ENCODE data around the gene DHRSX. TPM values are rescaled to one million over a fixed set of nuclear protein-coding genes. Genes with fewer than 3 reads are reported as not detected.
"Not testable (repeated sequence)": the region's sequence is repeated elsewhere in the genome, so short reads cannot be mapped to it uniquely, and the experiment has no call there.

DHRSX gene
- polyA plus RNA-seq, 2 of the 4 experiments (the other 2 are of a cell fraction) = 32.1 to 56.3 TPM

- ATAC-seq; H3K9me3 ChIP-seq; H3K4me2 ChIP-seq; FAIRE-seq; H3K4me3 ChIP-seq; CTCF ChIA-PET; H3K27ac ChIP-seq; POLR2A ChIA-PET; DNase-seq (ENCODE audit: low read depth in 1 of 2, low spot score in 1 of 2): not testable (repeated sequence)
- 97% methylated on average over 9 of the region's 9 CpGs for WGBS (ENCODE audit: missing lambda C conversion rate)
- peaks cover 24% of the 10 kb centered on the region for H3K4me1 ChIP-seq
These were observed 150.7 kb downstream of the DHRSX start for GRCh38 chrX:2350036-2350435.

GRCh38 chrX:2348211-2348610 lies 152.6 kb downstream of the DHRSX start:
- WGBS (ENCODE audit: missing lambda C conversion rate) = 83% methylated on average over 5 of the region's 5 CpGs
- no peak for DNase-seq (ENCODE audit: low read depth in 1 of 2, low spot score in 1 of 2)
- no peak overlapping the region for H3K4me2 ChIP-seq
- no peaks in the 10 kb centered on the region for H3K9me3 ChIP-seq
- CTCF ChIA-PET = no interaction called here
- FAIRE-seq = no peak
- no peak overlapping the region for H3K27ac ChIP-seq
- H3K4me3 ChIP-seq = no peak overlapping the region
- H3K4me1 ChIP-seq = peaks cover 24% of the 10 kb centered on the region
- TF ChIP-seq NPAS2 (CRISPR knock-in tag; IDR thresholded peaks at IDR 0.05; ENCODE audit: borderline replicate concordance) = no peak
- no peak for ATAC-seq
- POLR2A ChIA-PET = no interaction called here

- no peak for TF ChIP-seq ZFP36 (IDR thresholded peaks at IDR 0.05; ENCODE audit: borderline replicate concordance, partially characterized antibody)
- TF ChIP-seq GATA3 (IDR thresholded peaks at IDR 0.05; ENCODE audit: borderline replicate concordance) = no peak
- no peak for TF ChIP-seq CBX8 (IDR thresholded peaks at IDR 0.05)
- no peak for TF ChIP-seq NR3C1 (IDR thresholded peaks at IDR 0.05)
- no peak for TF ChIP-seq PBX3 (IDR thresholded peaks at IDR 0.05)
- TF ChIP-seq CEBPB (IDR thresholded peaks at IDR 0.05) = no peak
- TF ChIP-seq MAFK (IDR thresholded peaks at IDR 0.05; ENCODE audit: partially characterized antibody) = peak; percentile 74
- CTCF ChIA-PET = no interaction called here
- Histone ChIP-seq H3K27ac (no peak overlapping the region), H3K9me3 (no peaks in the 10 kb centered on the region), H3K4me2 (no peak overlapping the region), H3K4me3 (no peak overlapping the region), H3K4me1 (peaks cover 3% of the 10 kb centered on the region; the same call in 2 of the 3 replicates)
- DNase-seq (ENCODE audit: low read depth in 1 of 2, low spot score in 1 of 2) (no peak), FAIRE-seq (no peak), ATAC-seq (no peak)
- POLR2A ChIA-PET = no interaction called here
- WGBS (ENCODE audit: missing lambda C conversion rate) = 78% methylated on average over 7 of the region's 7 CpGs
These were observed 154.6 kb downstream of the DHRSX start for GRCh38 chrX:2346158-2346557.

GRCh38 chrX:2345562-2345961 lies 155.2 kb downstream of the DHRSX start:
- no peaks in the 10 kb centered on the region for H3K4me1 ChIP-seq
- ATAC-seq (no peak), FAIRE-seq (no peak), DNase-seq (ENCODE audit: low read depth in 1 of 2, low spot score in 1 of 2) (no peak)
- H3K27ac ChIP-seq = no peak overlapping the region
- H3K4me3 ChIP-seq = no peak overlapping the region
- ChIA-PET CTCF (no interaction called here), POLR2A (no interaction called here)
- no peak overlapping the region for H3K4me2 ChIP-seq
- WGBS (ENCODE audit: missing lambda C conversion rate) = 96% methylated on average over 4 of the region's 4 CpGs
- TF ChIP-seq TP53 (CRISPR knock-in tag; IDR thresholded peaks at IDR 0.05) (no peak), ESRRA (IDR thresholded peaks at IDR 0.05; ENCODE audit: borderline replicate concordance, low read length) (no peak), REST (IDR thresholded peaks at IDR 0.05) (no peak), NFE2L2 (conservative IDR thresholded peaks at IDR 0.05; ENCODE audit: low read length) (no peak), MYC (IDR thresholded peaks at IDR 0.05; ENCODE audit: borderline replicate concordance, low read length) (no peak), RNF2 (IDR thresholded peaks at IDR 0.05; ENCODE audit: borderline replicate concordance, low read depth) (no peak)
- H3K9me3 ChIP-seq = no peaks in the 10 kb centered on the region

Data from A549 (cell line).